Ovary (tissue), 9 donors: Measurements from ENCODE around the gene COG2. TPM values are rescaled to one million over a fixed set of nuclear protein-coding genes. Genes with fewer than 3 reads are reported as not detected.

Experiments used
- DNase-seq, 5 donors: peaks; one replicate each; pipeline ENCODE4 v3.0.0-alpha.2; 2019 to 2020
- H3K27ac ChIP-seq, 2 donors: fragments of 200-600 bp; one replicate each; pipeline versions ENCODE4 v1.5.1 to v1.8.0; 2019 to 2022
- H3K27me3 ChIP-seq: fragments of 200-600 bp; one replicate; pipeline ENCODE4 v1.8.0; 2022
- H3K36me3 ChIP-seq: fragments of 200-600 bp; sonication (generic); one replicate; pipeline ENCODE4 v1.5.1; 2019
- H3K4me1 ChIP-seq: one replicate; pipeline ENCODE4 v1.8.1; 2013; ENCODE audit warnings: mild to moderate bottlenecking, moderate library complexity; ENCODE audit not compliant: insufficient read depth
- H3K4me3 ChIP-seq: fragments of 200-600 bp; sonication (generic); one replicate; pipeline ENCODE4 v1.5.1; 2017
- H3K9me3 ChIP-seq, 2 donors: fragments of 200-600 bp in 1 of 2; sonication (generic) in 1 of 2; one replicate each; pipeline versions ENCODE4 v1.5.1 to v1.8.1; 2013 to 2019; ENCODE audit warnings: mild to moderate bottlenecking in 1 of 2, moderate library complexity in 1 of 2
- CTCF ChIP-seq, 3 donors: fragments of 450-650 bp in 2 of 3; fragments of 200-600 bp in 1 of 3; IDR thresholded peaks; one replicate each; pipeline versions ENCODE4 v1.5.1 to v1.8.0; 2016 to 2022; ENCODE audit warnings: antibody characterized with exemption in 3 of 3, mild to moderate bottlenecking in 1 of 3
- EP300 ChIP-seq: sonication (generic); formaldehyde crosslinking; IDR thresholded peaks from one replicate; pipeline ENCODE4 v1.6.1; 2017; ENCODE audit warnings: antibody characterized with exemption
- POLR2A ChIP-seq: fragments of 450-650 bp; IDR thresholded peaks from one replicate; pipeline ENCODE4 v1.6.1; 2017; ENCODE audit warnings: antibody characterized with exemption, mild to moderate bottlenecking, moderate library complexity
- WGBS, 3 donors: extraction: QIAGEN DNeasy Blood & Tissue Kit in 1 of 3; methylation state at CpG; one replicate each; pipeline versions ENCODE4 v1.1.5 to v1.1.7; 2013 to 2017; 5-methylcytosine and 5-hydroxymethylcytosine counted together
- intact Hi-C, 4 donors: fragments of 100-400 bp; cut with DNase I; formaldehyde crosslinking; loops; one replicate each; pipeline versions ENCODE4 v1.11.0 to v1.15.1; 2022 to 2023
- polyA plus RNA-seq, 2 donors: library from polyadenylated mRNA; stranded (reverse); fragments of 200-250 nt in 1 of 2; fragments of 350-450 nt in 1 of 2; fragmentation: Illumina TruSeq in 1 of 2; extraction: RNeasy Lipid Tissue Mini Kit (QIAGEN cat#74804) in 1 of 2; gene quantifications; one replicate each; pipeline ENCODE4 v1.2.3, GENCODE V29; 2013 to 2014
- total RNA-seq, 7 donors: library from RNA; depleted of rRNA in 2 of 7; stranded (reverse); fragments of >200 nt in 2 of 7; fragmentation: NEBNext Ultra II Directional in 3 of 7; extraction: Animal tissue kit (Norgen Biotek cat#: 25700) in 3 of 7; gene quantifications; one replicate each; pipeline versions ENCODE4 v1.1.0 to v1.2.4, GENCODE V29; 2016 to 2023
- donor health status: DM: no; HTN: no; CAD: no; lungs with moderate emphysema.
- donor health status: DM: no; HTN: no; CAD: no.
- donor health status: Bipolar disorder and iron deficiency.
- donor health status: DM: yes; HTN: yes; CAD: no.
- donor health status: DM: no; HTN: no; CAD: no.
- donor health status: DM: yes; HTN: yes; CAD: no.

Gene COG2
- total and polyA plus RNA-seq, 9 donors = 9.1 to 29.5 (median 21.5) TPM

GRCh38 chr1:230690101-230690500 is 47.8 kb downstream of the COG2 start:
- intact Hi-C loops = no loop called here
- 83 to 88% (median 85%) methylated on average over 9 of the region's 9 CpGs for WGBS, 3 donors
- no peaks in the 10 kb centered on the region for H3K36me3 ChIP-seq
- H3K27ac ChIP-seq = no peak overlapping the region
- no peak for DNase-seq
- no peaks in the 10 kb centered on the region for H3K9me3 ChIP-seq
- TF ChIP-seq EP300 (no peak), POLR2A (no peak)
- no peak overlapping the region for H3K4me3 ChIP-seq
- H3K4me1 ChIP-seq = no peaks in the 10 kb centered on the region
- no peaks in the 10 kb centered on the region for H3K27me3 ChIP-seq

- intact Hi-C loops = no loop called here
- WGBS, 3 donors = 96 to 99% (median 96%) methylated on average over 10 of the region's 10 CpGs
- H3K4me1 ChIP-seq = no peaks in the 10 kb centered on the region
- H3K27ac ChIP-seq = no peak overlapping the region
- no peak overlapping the region for H3K4me3 ChIP-seq
- TF ChIP-seq POLR2A = no peak
- no peak for TF ChIP-seq EP300
- TF ChIP-seq CTCF (IDR thresholded peaks at IDR 0.05) = no peak
- H3K36me3 ChIP-seq = no peaks in the 10 kb centered on the region
- no peak for DNase-seq
- no peaks in the 10 kb centered on the region for H3K9me3 ChIP-seq
- H3K27me3 ChIP-seq = no peaks in the 10 kb centered on the region
These were observed 49.3 kb downstream of the COG2 start for GRCh38 chr1:230691615-230692014.

GRCh38 chr1:230693221-230693620 is 50.9 kb downstream of the COG2 start:
- H3K9me3 ChIP-seq = no peaks in the 10 kb centered on the region
- no peaks in the 10 kb centered on the region for H3K36me3 ChIP-seq
- TF ChIP-seq CTCF (IDR thresholded peaks at IDR 0.05) (no peak), EP300 (no peak), POLR2A (no peak)
- 80 to 85% (median 83%) methylated on average over 6 of the region's 6 CpGs for WGBS, 3 donors
- H3K27me3 ChIP-seq = no peaks in the 10 kb centered on the region
- no peaks in the 10 kb centered on the region for H3K4me1 ChIP-seq
- H3K27ac ChIP-seq = no peak overlapping the region
- H3K4me3 ChIP-seq = no peak overlapping the region
- intact Hi-C loops = no loop called here
- DNase-seq = no peak

GRCh38 chr1:230693777-230694176 is 51.5 kb downstream of the COG2 start:
- no peaks in the 10 kb centered on the region for H3K27me3 ChIP-seq
- no peak for DNase-seq
- no peaks in the 10 kb centered on the region for H3K36me3 ChIP-seq
- intact Hi-C loops = no loop called here
- WGBS, 3 donors = 84 to 88% (median 84%) methylated on average over 8 of the region's 8 CpGs
- TF ChIP-seq POLR2A (no peak), CTCF (IDR thresholded peaks at IDR 0.05) (no peak), EP300 (no peak)
- no peaks in the 10 kb centered on the region for H3K9me3 ChIP-seq
- no peaks in the 10 kb centered on the region for H3K4me1 ChIP-seq
- H3K27ac ChIP-seq = no peak overlapping the region
- H3K4me3 ChIP-seq = no peak overlapping the region

GRCh38 chr1:230694464-230694863 is 52.2 kb downstream of the COG2 start:
- no peak overlapping the region for H3K27ac ChIP-seq
- H3K4me3 ChIP-seq = no peak overlapping the region
- intact Hi-C loops = no loop called here
- WGBS, 3 donors = 81 to 88% (median 84%) methylated on average over 4 of the region's 4 CpGs
- no peaks in the 10 kb centered on the region for H3K4me1 ChIP-seq
- DNase-seq = no peak
- no peaks in the 10 kb centered on the region for H3K9me3 ChIP-seq
- no peaks in the 10 kb centered on the region for H3K27me3 ChIP-seq
- H3K36me3 ChIP-seq = no peaks in the 10 kb centered on the region
- TF ChIP-seq EP300 = no peak
- no peak for TF ChIP-seq POLR2A
- TF ChIP-seq CTCF (IDR thresholded peaks at IDR 0.05) = no peak
